Endothelial cell of umbilical vein (primary cell): ENCODE data around the gene PTPN14. TPM values are rescaled to one million over a fixed set of nuclear protein-coding genes. Genes with fewer than 3 reads are reported as not detected.
A peak's percentile ranks its signal among the peaks of the same experiment; 100 is the strongest.

ENCODE experiments used
- BruUV-seq: library from RNA; stranded (reverse); fragments of 400-500 nt; replicated peaks from 2 replicates; lab custom pipeline; 2021; lab: Mats Ljungman, UMichigan
- CTCF ChIA-PET: fragments of 300-600, 350-600 bp; sonication (Branson Sonifier 250); formaldehyde crosslinking; loops from one replicate; lab custom pipeline; 2021; ENCODE audit warnings: antibody characterized with exemption, inconsistent platforms; lab: Charles Lee
- POLR2A ChIA-PET: fragments of 300-600, 350-600 bp; sonication (Branson Sonifier 250); formaldehyde crosslinking; loops from one replicate; lab custom pipeline; 2021; ENCODE audit warnings: antibody characterized with exemption, inconsistent platforms; lab: Charles Lee
- DNase-seq: peaks from one replicate; pipeline ENCODE4 v3.0.0-alpha.2; 2011; ENCODE audit warnings: low read depth, low spot score
- FAIRE-seq: peaks from 2 replicates; lab custom pipeline; 2011; peaks lifted over from hg19 to GRCh38; lab: Jason Lieb, UNC
- H2AFZ ChIP-seq: 2 replicates; pipeline ENCODE4 v1.6.0; 2012; ENCODE audit warnings: low read depth, low read length, control low read depth, inconsistent platforms
- H3K27ac ChIP-seq: 2 replicates; pipeline ENCODE4 v1.5.1; 2011; ENCODE audit warnings: low read depth, mild to moderate bottlenecking, control low read depth, low read length, moderate library complexity; ENCODE audit not compliant: insufficient read depth
- H3K27me3 ChIP-seq, 2 experiments: 2 replicates each; pipeline versions ENCODE4 v1.6.0 to v1.6.1; 2011; ENCODE audit warnings: low read length in 2 of 2, mixed read lengths in 1 of 2; ENCODE audit not compliant: control insufficient read depth in 2 of 2, insufficient read depth in 2 of 2
- H3K36me3 ChIP-seq, 2 experiments: 2 replicates in 1 of 2; 3 replicates in 1 of 2; pipeline ENCODE4 v1.5.1; 2011; ENCODE audit warnings: low read length in 2 of 2, mild to moderate bottlenecking in 1 of 2, moderate library complexity in 1 of 2; ENCODE audit not compliant: control insufficient read depth in 2 of 2, insufficient read depth in 2 of 2; ENCODE audit errors: extremely low read depth in 1 of 2
- H3K4me1 ChIP-seq: 3 replicates; pipeline ENCODE4 v1.5.1; 2011; ENCODE audit warnings: mild to moderate bottlenecking, low read length; ENCODE audit not compliant: control insufficient read depth, insufficient read depth; ENCODE audit errors: extremely low read depth
- H3K4me2 ChIP-seq: 2 replicates; pipeline ENCODE4 v1.6.1; 2011; ENCODE audit warnings: low read length, control low read depth, mixed read lengths; ENCODE audit not compliant: insufficient read depth
- H3K4me3 ChIP-seq, 3 experiments: fragments of 200-600 bp in 1 of 3; sonication (generic), shearing (Covaris generic) in 1 of 3; replicated peaks in 1 of 3; 2 replicates each; pipeline ENCODE4 v1.5.1; 2011 to 2016; ENCODE audit warnings: control low read depth in 3 of 3, low read length in 3 of 3, mild to moderate bottlenecking in 2 of 3, inconsistent platforms in 1 of 3, low read depth in 1 of 3, moderate library complexity in 1 of 3; ENCODE audit not compliant: insufficient read depth in 1 of 3
- H3K79me2 ChIP-seq: 2 replicates; pipeline ENCODE4 v1.6.0; 2012; ENCODE audit warnings: low read length, inconsistent platforms; ENCODE audit not compliant: control insufficient read depth, insufficient read depth
- H3K9ac ChIP-seq: replicated peaks from 2 replicates; pipeline ENCODE3; 2011; ENCODE audit warnings: low read length, control low read depth; ENCODE audit not compliant: insufficient read depth; ENCODE audit errors: extremely low read depth
- H3K9me1 ChIP-seq: replicated peaks from 3 replicates; pipeline ENCODE4 v1.6.0; 2011; ENCODE audit warnings: mild to moderate bottlenecking, low read length; ENCODE audit not compliant: control insufficient read depth, insufficient read depth; ENCODE audit errors: extremely low read depth
- H3K9me3 ChIP-seq: replicated peaks from 2 replicates; pipeline ENCODE4 v1.5.1; 2012; ENCODE audit warnings: low read length, inconsistent platforms; ENCODE audit not compliant: control insufficient read depth, insufficient read depth
- H4K20me1 ChIP-seq: replicated peaks from 2 replicates; pipeline ENCODE3; 2011; ENCODE audit warnings: mild to moderate bottlenecking, low read length; ENCODE audit not compliant: control insufficient read depth, insufficient read depth; ENCODE audit errors: extremely low read depth
- FOS ChIP-seq: IDR thresholded peaks from 2 replicates; pipeline ENCODE4 v1.6.1; 2011; ENCODE audit warnings: mild to moderate bottlenecking, low read length, moderate library complexity, borderline replicate concordance; ENCODE audit not compliant: insufficient read depth
- GATA2 ChIP-seq: IDR thresholded peaks from 2 replicates; pipeline ENCODE4 v1.7.0; 2011; ENCODE audit warnings: low read depth, mild to moderate bottlenecking, moderate library complexity, mixed read lengths, low read length; ENCODE audit not compliant: insufficient read length, insufficient read depth
- JUN ChIP-seq: IDR thresholded peaks from 2 replicates; pipeline ENCODE4 v1.6.1; 2011; ENCODE audit warnings: borderline replicate concordance, low read depth; ENCODE audit not compliant: insufficient read length, insufficient read depth
- MYC ChIP-seq: IDR thresholded peaks from one replicate; pipeline ENCODE4 v1.6.1; 2011; ENCODE audit warnings: mild to moderate bottlenecking, low read depth, low read length
- dilution Hi-C: fragments of 300-500 bp; cut with MboI; formaldehyde crosslinking; loops from one replicate; pipeline ENCODE4 v1.15.0; 2019; ENCODE audit warnings: low sequenced_read_pairs; ENCODE audit not compliant: extremely low pct_ligation_motif_present
- intact Hi-C: fragments of 100-400 bp; cut with micrococcal nuclease; formaldehyde crosslinking; loops from one replicate; pipeline ENCODE4 v1.10.0; 2022
- polyA plus RNA-seq, 4 experiments: library from polyadenylated mRNA; depleted of rRNA in 3 of 4; stranded (reverse) in 3 of 4; unstranded in 1 of 4; fragments of >200 nt; gene quantifications; 2 replicates each; pipeline versions ENCODE4 v1.2.1 to v1.2.3, GENCODE V29; 2011 to 2012; ENCODE audit warnings: missing spikeins in 1 of 4
- total RNA-seq: library from RNA; stranded (reverse); gene quantifications from 2 replicates; pipeline ENCODE4 v1.2.3, GENCODE V29; 2021
- TF ChIP-seq, protein P1 (sequence below), 2 donors: IDR thresholded peaks; 1 replicate in 1 of 2; 2 replicates in 1 of 2; pipeline ENCODE4 v1.5.1; 2011; ENCODE audit warnings: low read length in 2 of 2, mild to moderate bottlenecking in 2 of 2, moderate library complexity in 2 of 2, control low read depth in 1 of 2, inconsistent platforms in 1 of 2, low read depth in 1 of 2; ENCODE audit not compliant: insufficient read depth in 1 of 2; ENCODE audit errors: extremely low read depth in 1 of 2

PTPN14 gene
- total and polyA plus RNA-seq, 2 donors (not counting 3 experiments of a cell fraction or from before 2014, with no cell fraction given) = 18.5 to 93.0 TPM

DNA sequence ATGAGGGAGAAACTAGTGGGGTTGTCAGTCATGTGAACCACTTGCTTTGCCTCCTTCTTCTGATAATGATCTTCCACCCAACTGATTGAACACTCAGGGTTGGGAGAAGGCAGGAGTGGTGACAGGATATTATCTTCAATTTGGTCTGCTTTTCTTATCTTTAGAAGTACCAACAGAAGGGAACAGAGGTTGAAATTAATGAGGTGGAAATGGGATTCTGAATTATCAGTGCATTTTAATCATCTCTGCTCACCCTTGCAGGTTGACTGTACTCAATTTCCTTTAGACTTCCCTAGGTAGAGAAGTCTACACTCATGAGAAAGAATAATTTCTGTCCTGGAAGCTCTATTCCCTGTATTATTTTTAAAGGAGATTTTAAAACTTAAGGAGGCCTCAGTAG, 19.9 kb upstream of the PTPN14 start:
- Histone ChIP-seq H3K4me3 (no peak overlapping the region), H3K27me3 (no peaks in the 10 kb centered on the region), H3K4me2 (no peak overlapping the region), H3K27ac (no peak overlapping the region), H4K20me1 (no peaks in the 10 kb centered on the region), H3K4me1 (peaks cover 47% of the 10 kb centered on the region), H3K9me3 (no peaks in the 10 kb centered on the region), H2AFZ (no peak overlapping the region), H3K9me1 (no peaks in the 10 kb centered on the region), H3K36me3 (no peaks in the 10 kb centered on the region), H3K79me2 (no peaks in the 10 kb centered on the region), H3K9ac (no peak overlapping the region)
- POLR2A ChIA-PET = no interaction called here
- intact Hi-C loops (no loop called here), dilution Hi-C loops (no loop called here)
- FAIRE-seq (no peak), DNase-seq (no peak)
- no TSS peak for BruUV-seq
- peak; percentile 24 for TF ChIP-seq GATA2
- no peak for TF ChIP-seq JUN
- CTCF ChIA-PET = interaction anchor here (1.1 to 3.9 kb wide), 7 partner anchors 12 to 239 kb away, joined by 3 to 17 read pairs (median 4); no protein-coding TSS in a partner anchor

DNA sequence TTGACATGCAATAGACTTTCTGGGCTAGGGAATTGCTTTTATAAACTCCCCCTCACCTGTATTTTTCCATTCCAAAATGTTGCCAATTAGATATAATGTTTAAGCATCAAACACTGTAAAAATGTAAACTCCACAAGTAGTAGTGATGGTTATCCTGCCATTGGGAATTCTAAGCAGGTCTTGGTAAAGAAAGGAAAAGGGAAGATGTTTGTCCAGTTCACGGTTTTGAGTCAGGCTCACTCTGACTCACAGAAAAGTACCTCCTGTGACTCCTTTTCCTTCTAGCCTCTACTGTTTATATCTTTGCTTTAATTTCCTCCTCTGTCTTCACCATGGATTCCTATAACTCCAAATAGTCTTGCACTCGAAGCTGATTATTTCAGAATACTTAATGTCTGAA, 19.0 kb upstream of the PTPN14 start:
- H3K4me1 ChIP-seq = peaks cover 48% of the 10 kb centered on the region
- no peaks in the 10 kb centered on the region for H3K27me3 ChIP-seq
- no peaks in the 10 kb centered on the region for H3K9me1 ChIP-seq
- peak; percentile 92 for TF ChIP-seq FOS
- peak; percentile 39 for TF ChIP-seq JUN
- TF ChIP-seq, protein P1, sequence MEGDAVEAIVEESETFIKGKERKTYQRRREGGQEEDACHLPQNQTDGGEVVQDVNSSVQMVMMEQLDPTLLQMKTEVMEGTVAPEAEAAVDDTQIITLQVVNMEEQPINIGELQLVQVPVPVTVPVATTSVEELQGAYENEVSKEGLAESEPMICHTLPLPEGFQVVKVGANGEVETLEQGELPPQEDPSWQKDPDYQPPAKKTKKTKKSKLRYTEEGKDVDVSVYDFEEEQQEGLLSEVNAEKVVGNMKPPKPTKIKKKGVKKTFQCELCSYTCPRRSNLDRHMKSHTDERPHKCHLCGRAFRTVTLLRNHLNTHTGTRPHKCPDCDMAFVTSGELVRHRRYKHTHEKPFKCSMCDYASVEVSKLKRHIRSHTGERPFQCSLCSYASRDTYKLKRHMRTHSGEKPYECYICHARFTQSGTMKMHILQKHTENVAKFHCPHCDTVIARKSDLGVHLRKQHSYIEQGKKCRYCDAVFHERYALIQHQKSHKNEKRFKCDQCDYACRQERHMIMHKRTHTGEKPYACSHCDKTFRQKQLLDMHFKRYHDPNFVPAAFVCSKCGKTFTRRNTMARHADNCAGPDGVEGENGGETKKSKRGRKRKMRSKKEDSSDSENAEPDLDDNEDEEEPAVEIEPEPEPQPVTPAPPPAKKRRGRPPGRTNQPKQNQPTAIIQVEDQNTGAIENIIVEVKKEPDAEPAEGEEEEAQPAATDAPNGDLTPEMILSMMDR (IDR thresholded peaks at IDR 0.05; ENCODE audit: extremely low read depth in 1 of 2, insufficient read depth in 1 of 2, low read depth in 1 of 2, low read length in 2 of 2) = no peak
- TF ChIP-seq MYC = no peak
- peak; percentile 44 for TF ChIP-seq GATA2
- ChIA-PET CTCF (interaction anchor here (1.1 to 3.9 kb wide), 5 partner anchors 13 to 239 kb away, joined by 4 to 17 read pairs (median 4); no protein-coding TSS in a partner anchor), POLR2A (no interaction called here)
- intact Hi-C loops (no loop called here), dilution Hi-C loops (no loop called here)
- no peaks in the 10 kb centered on the region for H3K9me3 ChIP-seq
- H3K79me2 ChIP-seq = no peaks in the 10 kb centered on the region
- H3K4me2 ChIP-seq = peak overlapping the region; percentile 50
- H3K9ac ChIP-seq = no peak overlapping the region
- H3K4me3 ChIP-seq = no peak overlapping the region
- DNase-seq (peak; percentile 83), FAIRE-seq (peak; percentile 89)
- H3K36me3 ChIP-seq = no peaks in the 10 kb centered on the region
- BruUV-seq = no TSS peak
- no peaks in the 10 kb centered on the region for H4K20me1 ChIP-seq
- no peak overlapping the region for H2AFZ ChIP-seq
- peak overlapping the region; percentile 57 for H3K27ac ChIP-seq
